Left renal cortex interstitium (tissue), 4 donors: ENCODE measurements around the gene FAM149B1. TPM values are rescaled to one million over a fixed set of nuclear protein-coding genes. Genes with fewer than 3 reads are reported as not detected.

Source experiments
- DNase-seq, 4 donors: peaks; one replicate each; pipeline ENCODE4 v3.0.0-alpha.2; 2013; ENCODE audit warnings: low read depth in 4 of 4, low spot score in 2 of 4, missing footprints in 1 of 4
- polyA plus RNA-seq, 4 donors: library from polyadenylated mRNA; unstranded; fragments of 120-200 nt; gene quantifications; one replicate each; pipeline ENCODE4 v1.2.1, GENCODE V29; 2013; ENCODE audit not compliant: insufficient read length in 4 of 4

FAM149B1 gene
- polyA plus RNA-seq, 4 donors = 33.4 to 56.7 (median 46.6) TPM

DNA sequence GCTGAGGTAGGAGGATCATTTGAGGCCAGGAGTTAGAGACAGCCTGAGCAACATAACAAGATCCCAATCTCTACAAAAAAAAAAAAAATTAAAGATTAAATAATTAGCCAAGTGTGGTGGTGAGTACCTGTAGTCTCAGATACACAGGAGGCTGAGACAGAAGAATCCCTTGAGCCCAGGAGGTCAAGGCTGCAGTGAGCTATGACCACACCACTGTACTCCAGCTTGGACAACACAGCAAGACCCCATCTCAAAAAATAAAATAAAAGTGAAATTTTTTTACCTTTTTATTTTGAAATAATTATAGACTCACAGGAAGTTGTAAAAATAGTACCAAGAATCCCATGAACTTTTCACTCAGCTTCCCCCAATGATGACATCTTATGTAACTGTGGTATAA is 4.9 kb downstream of the FAM149B1 start:
- DNase-seq = no peak

DNA sequence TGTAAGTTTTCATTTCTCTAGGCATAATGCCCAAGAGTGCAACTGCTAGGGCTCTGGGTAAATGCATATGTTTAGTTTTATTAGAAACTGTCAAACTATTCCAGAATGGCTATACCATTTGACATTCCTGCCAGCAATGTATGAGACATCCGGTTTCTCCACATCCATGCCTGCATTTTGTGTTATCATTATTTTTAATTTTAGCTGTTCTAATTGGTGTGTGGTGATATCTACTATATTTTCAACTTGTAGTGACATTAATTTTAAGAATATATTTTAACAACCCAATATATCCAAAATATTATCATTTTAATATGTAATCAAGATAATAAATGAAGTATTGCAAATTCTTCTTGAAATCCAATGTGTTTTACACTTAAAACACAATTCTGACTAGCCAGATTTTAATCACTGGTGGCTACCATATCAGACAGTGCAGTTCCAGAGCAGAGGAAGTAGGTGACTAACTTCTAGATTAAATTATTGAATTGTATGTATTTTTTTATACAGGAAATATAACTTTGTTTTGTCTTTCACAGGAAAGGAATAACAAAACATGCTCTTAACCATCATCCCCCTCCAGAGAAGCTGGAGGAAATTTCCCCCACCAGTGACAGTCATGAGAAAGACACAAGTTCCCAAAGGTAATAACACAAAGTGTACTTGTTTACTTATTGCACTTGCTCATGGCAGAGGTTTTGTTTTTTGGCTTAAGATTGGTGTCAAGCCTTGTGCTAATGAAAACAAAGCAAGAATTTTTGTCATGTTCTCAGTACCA is 6.4 kb downstream of the FAM149B1 start:
- DNase-seq = no peak

DNA sequence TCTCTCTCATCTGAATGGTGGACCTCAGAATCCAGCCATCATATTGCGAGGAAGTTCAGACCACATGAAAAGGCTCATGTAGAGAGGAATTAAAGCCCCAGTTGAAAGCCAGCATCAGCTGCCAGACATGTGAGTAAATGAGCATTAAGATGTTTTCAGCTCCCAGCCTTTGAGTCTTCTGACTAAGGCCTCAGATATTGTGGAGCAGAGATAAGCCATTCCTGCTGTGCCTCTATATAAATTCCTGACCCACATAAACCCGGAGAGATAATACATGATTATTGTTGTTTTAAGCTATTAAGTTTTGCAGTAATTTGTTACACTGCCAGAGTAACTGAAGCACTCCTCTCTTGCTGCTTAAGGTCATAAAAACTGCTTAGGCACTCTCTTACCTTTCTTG is 14.6 kb downstream of the FAM149B1 start:
- DNase-seq = no peak

DNA sequence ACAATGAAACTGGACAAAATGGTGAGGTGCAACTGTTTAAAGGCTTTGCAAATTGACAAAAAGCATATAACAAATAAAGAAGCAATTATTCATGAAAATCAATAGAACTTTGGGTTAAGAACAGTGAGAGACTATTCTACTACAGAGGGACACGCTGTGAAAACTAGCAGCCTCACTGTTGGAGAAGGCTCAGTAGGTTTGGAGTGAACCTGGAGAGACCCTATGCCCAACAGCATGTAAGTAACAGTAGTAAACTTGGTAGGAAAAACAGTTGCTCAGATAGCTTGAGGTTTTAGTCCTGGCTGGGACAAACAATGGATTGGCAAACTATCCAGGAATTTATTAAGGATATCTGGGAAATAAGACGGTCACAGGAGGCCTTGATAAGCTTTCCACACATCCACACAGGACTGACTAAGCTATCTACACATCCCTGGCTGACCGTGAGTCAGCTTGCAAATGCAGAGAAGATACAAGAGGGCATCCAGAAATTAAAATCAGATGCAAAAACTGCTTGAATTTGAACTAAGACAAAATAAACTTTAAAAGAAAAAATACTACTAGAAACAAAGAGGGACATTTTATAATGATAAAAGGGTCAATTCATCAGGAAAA is 15.9 kb downstream of the FAM149B1 start:
- no peak for DNase-seq

DNA sequence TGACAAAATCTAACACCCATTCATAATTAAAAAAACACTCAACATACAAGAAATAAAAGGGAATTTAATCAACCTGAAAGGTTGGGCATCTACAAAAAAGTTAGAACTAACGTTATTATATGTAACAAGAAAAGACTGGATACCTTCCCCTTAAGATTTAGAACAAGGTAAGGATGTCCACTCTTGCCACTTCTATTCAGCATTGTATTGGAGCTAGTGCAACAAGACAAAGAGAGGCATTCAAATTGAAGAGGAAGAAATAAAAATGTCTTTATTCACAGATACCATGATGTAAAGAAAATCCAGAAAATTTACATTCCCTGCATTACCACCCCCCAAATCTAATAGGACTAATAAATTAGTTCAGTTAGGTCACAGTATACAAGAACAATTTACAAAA is 18.3 kb downstream of the FAM149B1 start:
- no peak for DNase-seq

DNA sequence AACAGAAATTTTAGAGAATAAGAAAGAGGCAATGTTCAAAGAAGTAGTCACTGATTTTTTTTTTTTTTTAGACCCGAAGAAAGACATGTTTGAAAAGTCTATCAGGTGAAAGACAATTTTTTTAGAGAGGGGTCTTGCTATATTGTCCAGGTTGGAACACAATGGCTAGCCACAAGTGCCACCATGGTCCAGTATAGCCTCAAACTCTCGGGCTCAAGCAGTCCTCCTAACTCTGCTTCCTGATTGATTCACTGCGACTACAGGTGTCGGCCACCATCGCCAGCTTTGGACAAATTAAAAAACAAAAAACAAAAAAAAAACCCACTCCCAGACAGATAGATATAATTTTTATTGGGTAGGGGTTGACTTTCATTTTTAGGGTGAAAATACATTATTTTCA is 22.3 kb downstream of the FAM149B1 start:
- DNase-seq = no peak

DNA sequence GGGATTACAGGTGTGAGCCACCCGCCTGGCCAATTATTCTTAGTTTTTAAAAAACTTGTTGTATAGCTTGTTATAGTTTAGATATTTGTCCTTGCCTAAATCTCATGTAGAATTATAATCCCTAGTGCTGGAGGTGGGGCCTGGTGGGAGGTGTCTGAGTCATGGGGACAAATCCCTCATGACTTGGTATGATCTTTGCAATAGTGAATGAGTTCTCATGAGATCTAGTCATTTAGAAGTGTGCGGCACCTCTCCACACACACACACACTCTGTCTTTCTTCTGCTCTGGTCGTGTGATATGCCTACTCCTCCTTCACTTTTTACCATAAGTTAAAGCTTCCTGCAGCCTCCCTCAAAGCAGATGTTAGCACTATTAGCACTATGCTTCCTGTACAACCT is 37.2 kb downstream of the FAM149B1 start:
- no peak for DNase-seq

DNA sequence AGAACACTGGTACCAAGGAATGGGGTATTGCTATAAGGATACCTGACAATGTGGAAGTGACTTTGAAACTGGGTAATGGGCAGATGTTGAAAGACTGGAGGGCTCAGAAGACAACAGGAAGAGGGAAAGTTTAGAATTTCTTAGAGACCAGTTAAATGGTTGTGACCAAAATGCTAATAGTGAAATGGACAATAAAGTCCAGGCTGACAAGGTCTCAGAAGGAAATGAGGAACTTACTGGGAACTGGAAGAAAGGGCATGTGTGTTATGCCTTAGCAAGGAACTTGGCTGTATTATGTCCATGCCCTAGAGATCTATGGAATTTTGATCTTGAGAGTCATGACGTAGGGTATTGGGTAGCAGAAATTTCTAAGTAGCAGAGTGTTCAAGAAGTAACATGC is 38.0 kb downstream of the FAM149B1 start:
- DNase-seq = no peak

DNA sequence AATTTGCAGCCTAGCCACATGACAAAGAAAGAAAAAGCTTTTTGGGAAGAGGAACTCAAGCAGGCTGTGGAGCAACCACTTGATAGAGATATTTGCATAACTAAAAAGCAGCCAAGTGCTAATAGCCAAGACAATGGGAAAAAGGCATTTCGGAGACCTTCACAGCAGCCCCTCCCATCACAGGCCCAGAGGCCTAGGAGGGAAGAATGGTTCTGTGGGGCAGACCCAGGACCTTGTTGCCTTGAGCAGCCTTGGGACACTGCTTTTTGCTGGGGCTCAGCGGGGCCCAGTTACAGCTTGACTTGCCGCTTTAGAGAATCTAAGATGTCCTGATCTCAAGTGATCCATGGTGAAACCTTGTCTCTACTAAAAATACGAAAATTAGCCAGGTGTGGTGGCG is 38.5 kb downstream of the FAM149B1 start:
- no peak for DNase-seq

DNA sequence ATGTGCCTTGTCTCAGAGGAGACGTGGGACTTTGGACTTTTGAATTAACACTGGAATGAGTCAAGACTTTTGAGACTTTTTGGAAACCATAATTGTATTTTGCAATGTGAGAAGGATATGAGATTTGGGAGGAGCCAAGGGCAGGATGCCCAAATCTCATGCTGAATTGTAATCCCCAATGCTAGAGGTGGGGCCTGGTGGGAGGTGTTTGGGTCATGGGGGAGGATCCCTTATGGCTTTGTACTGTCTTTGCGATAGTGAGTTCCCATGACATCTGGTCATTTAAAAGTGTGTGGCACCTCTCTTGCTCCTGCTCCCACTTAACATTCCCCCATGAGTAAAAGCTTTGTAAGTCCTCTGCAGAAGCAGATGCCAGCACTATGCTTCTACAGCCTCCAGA is 40.0 kb downstream of the FAM149B1 start:
- no peak for DNase-seq

DNA sequence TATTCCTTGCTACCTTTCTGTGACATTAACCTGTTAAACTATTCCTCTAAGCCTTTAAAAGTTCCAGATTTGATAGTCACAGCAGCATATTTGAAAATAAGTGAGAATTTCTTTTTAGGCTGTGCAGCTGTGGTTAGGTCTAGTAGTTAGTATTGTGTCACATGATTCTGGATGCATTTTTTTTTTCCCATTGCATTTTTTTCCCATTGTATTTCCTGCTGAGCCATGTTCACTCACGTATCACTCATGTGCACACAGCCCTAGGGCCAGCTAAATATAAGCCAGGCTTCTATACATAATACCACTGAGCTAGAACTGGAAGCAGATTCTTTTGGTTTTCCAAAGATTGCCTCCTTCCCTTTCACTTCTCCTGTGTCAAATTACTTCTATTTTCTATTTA is 41.8 kb downstream of the FAM149B1 start:
- no peak for DNase-seq

DNA sequence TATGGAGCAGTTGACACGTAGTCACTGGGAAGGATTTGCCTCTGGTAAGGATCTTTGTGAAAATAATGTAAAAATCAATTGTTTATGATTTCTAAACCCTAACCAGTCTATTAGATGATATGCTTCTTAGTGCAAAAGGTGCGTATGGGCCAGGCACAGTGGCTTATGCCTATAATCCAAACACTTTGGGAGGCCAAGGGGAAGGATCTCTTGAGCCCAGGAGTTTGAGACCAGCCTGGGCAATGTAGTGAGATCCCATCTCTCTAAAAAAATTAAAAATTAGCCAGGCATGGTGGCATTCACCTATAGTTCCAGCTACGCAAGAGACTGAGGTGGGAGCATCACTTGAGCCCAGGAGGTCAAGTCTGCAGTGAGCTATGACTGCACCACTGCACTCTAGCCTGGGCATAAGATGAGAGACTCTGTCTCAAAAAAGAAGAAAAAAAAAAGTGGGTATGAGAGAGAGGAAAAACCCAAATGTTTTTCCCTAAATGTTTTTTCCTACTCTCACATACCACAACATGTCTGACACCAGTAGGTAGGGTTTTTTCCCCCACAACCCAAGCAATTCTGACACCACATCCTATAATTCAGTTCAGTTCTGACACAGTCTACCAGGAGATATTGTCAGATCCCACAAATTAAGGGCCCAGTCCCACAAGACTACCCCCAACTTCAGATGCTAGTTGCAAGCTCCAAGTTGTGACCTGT is 42.6 kb downstream of the FAM149B1 start:
- no peak for DNase-seq

DNA sequence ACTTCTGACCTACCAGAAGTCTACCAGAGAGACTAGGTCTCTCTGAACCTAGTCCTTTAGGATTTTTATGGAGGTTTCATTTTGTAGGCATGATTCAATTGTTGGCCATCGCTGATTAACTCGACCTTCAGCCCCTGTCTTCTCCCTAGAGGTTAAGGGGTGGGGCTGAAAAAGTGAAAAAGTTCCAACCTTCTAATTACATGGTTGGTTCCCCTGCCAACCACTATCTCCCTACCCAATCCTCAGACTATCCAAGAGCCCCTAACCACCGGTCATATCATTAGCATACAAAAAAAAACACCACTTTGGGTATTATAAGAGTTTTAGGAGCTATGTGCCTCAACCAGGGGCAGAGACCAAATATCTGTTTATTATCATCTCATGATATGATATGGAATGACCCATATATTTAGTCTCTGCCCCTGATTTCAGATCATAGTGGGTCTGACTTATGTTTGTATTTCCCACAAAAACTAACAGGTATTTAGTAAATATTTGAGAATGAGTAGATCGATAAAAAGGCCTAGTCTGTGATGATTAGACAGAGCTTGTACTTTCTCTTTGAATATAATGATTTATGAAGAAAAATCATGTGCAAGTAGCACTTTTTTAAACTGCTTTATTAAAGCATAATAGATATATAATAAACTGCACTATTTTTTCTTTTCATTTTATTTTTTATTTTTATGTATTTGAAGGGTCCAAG is 43.3 kb downstream of the FAM149B1 start:
- DNase-seq = no peak

DNA sequence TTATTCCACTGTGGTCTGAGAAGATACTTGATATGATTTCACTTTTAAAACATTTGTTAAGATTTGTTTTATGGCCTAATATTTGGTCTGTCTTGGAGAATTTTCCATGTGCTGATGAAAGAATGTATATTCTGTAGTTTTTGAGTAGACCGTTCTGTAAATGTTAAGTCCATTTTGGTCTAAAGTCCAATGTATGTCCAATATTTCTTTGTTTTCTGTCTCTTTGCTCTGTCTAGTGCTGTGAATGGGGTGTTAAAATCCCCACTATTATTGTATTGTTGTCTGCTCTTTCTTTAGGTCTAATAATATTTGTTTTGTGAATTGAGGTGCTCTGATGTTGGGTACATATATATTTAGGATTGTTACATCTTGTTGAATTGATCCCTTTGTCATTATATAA is 47.8 kb downstream of the FAM149B1 start:
- no peak for DNase-seq

DNA sequence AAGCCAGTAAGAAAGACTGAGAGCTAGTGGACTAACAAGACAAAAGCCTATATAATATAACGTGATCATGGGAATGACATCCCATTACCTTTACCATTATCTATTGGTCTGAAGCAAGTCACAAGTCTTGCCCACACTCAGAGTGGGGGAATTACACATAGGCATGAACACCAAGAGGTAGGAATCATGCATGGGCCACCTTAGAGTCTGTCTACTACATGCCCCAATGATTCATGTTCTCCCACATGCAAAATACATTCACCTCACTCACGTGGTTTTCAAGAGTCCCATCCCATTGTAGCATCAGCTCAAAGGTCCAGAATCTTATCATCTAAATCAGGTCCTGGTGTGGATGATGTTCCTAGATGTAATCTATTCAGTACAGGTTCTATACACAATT is 49.7 kb downstream of the FAM149B1 start:
- no peak for DNase-seq

DNA sequence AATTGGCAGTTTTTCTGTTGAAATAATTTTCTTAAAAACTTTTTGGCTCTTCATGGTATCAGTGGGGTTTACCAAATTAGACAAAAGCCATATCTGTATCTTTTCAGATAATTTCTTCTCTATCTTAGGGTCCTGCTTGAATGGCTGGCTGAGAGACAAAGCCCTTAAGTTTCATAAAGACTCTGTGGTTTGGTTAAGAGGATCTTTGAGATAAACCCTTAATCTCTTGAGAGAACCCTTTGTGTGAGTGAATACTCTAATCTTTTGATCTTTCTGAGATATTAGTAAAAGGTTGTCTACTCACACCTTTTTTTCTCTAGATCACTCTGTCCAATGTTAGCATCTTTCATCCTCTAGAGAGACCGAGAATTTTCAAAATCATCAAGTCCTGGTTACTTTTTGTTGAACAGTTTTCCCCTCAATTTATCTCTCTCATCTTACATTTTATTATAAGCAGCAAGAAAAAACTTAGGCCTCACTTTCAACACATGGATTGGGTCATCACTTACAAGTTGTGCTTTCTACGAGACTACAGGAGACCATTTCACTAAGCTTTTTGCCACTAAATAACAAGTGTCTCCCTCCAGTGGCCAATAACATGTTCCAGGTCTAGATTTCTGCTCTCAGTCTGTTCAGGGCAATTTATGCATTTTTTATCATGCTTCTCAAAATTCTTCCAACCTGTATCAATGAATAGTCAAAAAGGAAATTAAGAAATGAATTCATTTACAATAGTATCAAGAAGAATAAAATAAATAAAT is 50.7 kb downstream of the FAM149B1 start:
- DNase-seq = no peak

DNA sequence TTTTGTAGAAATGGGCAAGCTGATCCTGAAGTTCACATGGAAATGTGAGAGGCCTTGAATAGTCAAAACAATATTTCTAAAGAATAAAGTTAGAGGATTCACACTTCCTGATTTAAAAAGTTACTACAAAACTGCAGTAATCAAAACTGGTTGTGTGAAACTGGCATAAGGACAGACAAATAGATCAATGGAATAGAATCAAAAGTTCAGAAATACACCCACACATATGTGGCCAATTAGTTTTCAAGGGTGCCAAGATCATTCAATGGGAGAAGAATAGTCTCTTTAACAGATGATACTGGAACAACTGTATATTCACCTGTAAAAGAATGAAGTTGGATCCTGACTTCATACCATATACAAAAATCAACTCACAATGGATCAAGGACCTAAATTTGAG is 51.5 kb downstream of the FAM149B1 start:
- DNase-seq = no peak

DNA sequence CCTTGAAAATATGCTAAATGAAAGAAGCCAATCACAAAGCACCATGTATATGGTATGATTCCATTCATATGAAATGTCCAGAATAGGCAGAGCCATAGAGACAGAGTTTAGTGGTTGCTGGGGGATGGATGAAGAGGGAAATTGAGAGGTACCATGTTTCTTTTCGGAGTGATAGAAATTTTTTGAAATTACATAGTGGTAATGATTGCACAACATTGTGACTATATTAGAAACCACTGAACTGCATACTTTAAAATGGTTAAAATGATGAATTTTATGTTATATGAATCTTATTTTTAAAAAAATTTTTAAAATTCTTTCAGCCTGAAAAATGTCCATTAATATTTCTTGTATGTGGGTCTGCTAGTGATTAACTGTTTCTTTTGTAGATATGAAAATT is 53.1 kb downstream of the FAM149B1 start:
- DNase-seq = no peak

DNA sequence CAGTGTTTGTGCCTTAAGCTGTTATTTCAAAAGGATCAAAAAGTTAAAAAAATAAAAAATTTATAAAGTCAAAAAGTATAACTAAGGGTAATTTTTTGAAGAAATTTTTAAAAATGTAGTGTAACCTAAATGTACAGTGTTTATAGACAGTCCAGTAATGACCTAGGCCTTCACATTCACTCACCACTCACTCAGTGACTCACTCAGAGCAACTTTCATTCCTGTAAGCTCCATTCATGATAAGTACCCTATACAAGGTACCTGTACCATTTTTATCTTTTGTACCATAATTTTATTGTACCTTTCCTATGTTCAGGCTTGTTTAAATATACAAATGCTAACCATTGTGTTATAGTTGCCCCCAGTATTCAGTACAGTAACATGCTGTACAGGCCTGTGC is 57.6 kb downstream of the FAM149B1 start:
- no peak for DNase-seq

DNA sequence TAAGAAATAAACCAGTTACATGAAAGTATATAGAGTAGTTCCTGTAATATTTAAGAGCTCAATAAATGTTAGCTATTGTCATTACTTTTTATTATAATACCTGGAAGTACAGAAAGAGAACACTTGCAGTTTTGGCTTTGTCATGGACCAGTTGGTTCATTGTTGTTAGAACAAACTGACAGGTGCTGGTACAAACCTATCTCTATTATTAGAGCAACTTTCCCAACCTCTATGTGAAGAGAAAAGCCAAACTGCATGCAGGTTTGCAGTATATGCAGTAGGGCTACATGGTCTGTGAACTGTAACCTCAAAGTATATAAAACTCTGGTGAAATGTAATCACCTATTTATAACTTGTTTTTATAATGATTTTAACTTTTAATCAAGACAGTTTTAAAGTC is 58.7 kb downstream of the FAM149B1 start:
- no peak for DNase-seq

DNA sequence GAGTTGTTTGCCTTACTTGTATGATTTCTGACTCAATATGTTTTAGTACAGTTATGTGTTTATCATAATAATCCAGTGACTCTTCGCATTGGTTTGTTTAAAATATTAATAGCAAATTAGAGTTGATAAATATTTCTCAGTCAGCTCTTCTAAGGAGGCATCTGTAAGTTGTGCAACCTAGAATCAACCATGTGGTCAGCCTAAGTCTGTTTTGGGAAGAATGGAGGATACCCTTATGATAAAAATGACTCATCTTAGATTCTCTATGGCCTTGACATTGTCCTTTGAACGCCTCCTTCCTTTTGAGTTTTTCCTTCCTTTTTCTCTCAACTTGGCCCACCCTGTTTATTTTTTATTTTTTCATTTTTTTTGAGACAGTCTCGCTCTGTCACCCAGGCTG is 60.3 kb downstream of the FAM149B1 start:
- DNase-seq = no peak
